A673 (cell line): ENCODE data around the gene TCF12. TPM values are rescaled to one million over a fixed set of nuclear protein-coding genes. Genes with fewer than 3 reads are reported as not detected.
A peak's percentile ranks its signal among the peaks of the same experiment; 100 is the strongest.
"Not testable (repeated sequence)": the region's sequence is repeated elsewhere in the genome, so short reads cannot be mapped to it uniquely, and the experiment has no call there.

Source experiments
- BruUV-seq: library from RNA; stranded (reverse); fragments of 400-500 nt; replicated peaks from 2 replicates; lab custom pipeline; 2021; lab: Mats Ljungman, UMichigan
- CTCF ChIA-PET: fragments of 300-600 bp; sonication (Branson Sonifier 250); formaldehyde crosslinking; loops from one replicate; lab custom pipeline; 2022; ENCODE audit warnings: antibody characterized with exemption; lab: Charles Lee
- POLR2A ChIA-PET: fragments of 300-600 bp; sonication (Branson Sonifier 250); formaldehyde crosslinking; loops from one replicate; lab custom pipeline; 2022; ENCODE audit warnings: antibody characterized with exemption; ENCODE audit not compliant: low non-redundant PET; lab: Charles Lee
- DNase-seq: peaks from one replicate; pipeline ENCODE4 v3.0.0-alpha.2; 2015; ENCODE audit warnings: low spot score
- H3K27ac ChIP-seq: fragments of 200-600 bp; sonication (generic); 2 replicates; pipeline ENCODE4 v1.5.1; 2016; ENCODE audit warnings: mixed run types, low read depth, mild to moderate bottlenecking, mixed read lengths, antibody characterized with exemption, low read length; ENCODE audit not compliant: poor library complexity, severe bottlenecking
- H3K27me3 ChIP-seq: fragments of 200-600 bp; sonication (generic); replicated peaks from 2 replicates; pipeline ENCODE4 v1.6.1; 2017; ENCODE audit warnings: mixed run types, low read depth, mild to moderate bottlenecking, mixed read lengths, antibody characterized with exemption, low read length; ENCODE audit not compliant: insufficient read depth, poor library complexity
- H3K36me3 ChIP-seq: fragments of 200-600 bp; sonication (generic); 2 replicates; pipeline ENCODE4 v1.6.1; 2016; ENCODE audit warnings: mixed run types, mild to moderate bottlenecking, mixed read lengths, antibody characterized with exemption, low read length; ENCODE audit not compliant: insufficient read depth, poor library complexity, severe bottlenecking
- H3K4me1 ChIP-seq: fragments of 200-600 bp; sonication (generic); 2 replicates; pipeline ENCODE4 v1.6.1; 2017; ENCODE audit warnings: mixed run types, mild to moderate bottlenecking, mixed read lengths, antibody characterized with exemption, low read length; ENCODE audit not compliant: insufficient read depth, poor library complexity, severe bottlenecking
- H3K4me3 ChIP-seq: fragments of 200-600 bp; sonication (generic); 2 replicates; pipeline ENCODE4 v1.5.1; 2016; ENCODE audit warnings: low read depth, mixed run types, mild to moderate bottlenecking, mixed read lengths, low read length; ENCODE audit not compliant: poor library complexity, severe bottlenecking
- H3K9me3 ChIP-seq: fragments of 200-600 bp; sonication (generic); 2 replicates; pipeline ENCODE4 v1.6.1; 2016; ENCODE audit warnings: mixed run types, low read depth, mild to moderate bottlenecking, mixed read lengths, antibody characterized with exemption, low read length; ENCODE audit not compliant: poor library complexity, severe bottlenecking
- EZH2 ChIP-seq: fragments of 200-600 bp; sonication (generic); IDR thresholded peaks from 2 replicates; pipeline ENCODE4 v1.6.1; 2017; ENCODE audit warnings: borderline replicate concordance, low read depth, mild to moderate bottlenecking, mixed read lengths, antibody characterized with exemption, low read length; ENCODE audit not compliant: poor library complexity, severe bottlenecking
- intact Hi-C: fragments of 100-400 bp; cut with micrococcal nuclease; formaldehyde crosslinking; loops from one replicate; pipeline ENCODE4 v1.10.0; 2022; ENCODE audit not compliant: unreplicated experiment
- total RNA-seq: library from RNA; stranded (reverse); gene quantifications from 2 replicates; pipeline ENCODE4 v1.2.3, GENCODE V29; 2021
- TF ChIP-seq, protein P1 (sequence below): fragments of 300-800, 200-600 bp; sonication (generic); conservative IDR thresholded peaks from 2 replicates; pipeline ENCODE4 v1.5.1; 2017; ENCODE audit warnings: low read depth, mild to moderate bottlenecking, antibody characterized with exemption, low read length, moderate library complexity, mixed read lengths

The TCF12 gene
- total RNA-seq, 1 experiment from 2014 or later = 351 TPM

DNA sequence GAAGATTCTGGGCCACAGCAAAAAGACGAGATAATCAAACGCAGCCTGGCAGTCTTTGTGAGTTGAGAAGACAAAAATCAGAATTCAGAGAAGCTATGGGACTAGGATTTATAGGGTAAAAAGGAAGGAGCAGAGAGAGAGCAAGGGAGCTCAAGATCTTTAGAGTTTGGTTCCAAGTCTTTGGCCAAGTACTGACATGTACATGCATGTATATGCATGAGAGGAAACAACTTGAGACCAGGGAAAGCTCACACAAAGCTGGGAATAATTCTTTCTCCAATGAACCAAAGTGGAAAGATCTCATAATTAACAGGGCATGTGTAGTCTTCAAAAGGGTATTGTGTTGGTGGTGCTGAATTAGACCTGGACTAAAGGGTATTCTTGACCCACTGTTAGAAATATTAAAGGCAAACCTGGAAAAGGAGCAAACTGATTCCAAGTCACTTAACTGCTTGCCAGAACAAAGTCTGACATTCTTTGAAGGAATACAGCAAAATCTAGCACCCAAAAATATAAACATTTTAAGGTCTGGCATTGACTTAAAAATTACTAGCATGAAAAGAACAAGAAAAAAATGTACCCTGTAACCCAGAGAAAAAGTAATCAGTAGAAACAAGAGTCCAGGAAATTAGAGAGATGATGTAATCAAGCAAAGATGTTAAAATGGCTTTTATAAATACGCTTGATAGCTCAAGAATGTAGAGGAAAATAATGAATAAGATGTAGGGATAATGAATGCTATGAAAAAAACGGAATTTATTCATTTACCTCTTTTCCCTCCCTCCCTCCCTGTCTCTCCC is 231.8 kb downstream of the TCF12 start:
- ChIA-PET CTCF (interaction anchor here (0.6 to 1.7 kb wide), 5 partner anchors 63 to 585 kb away, joined by 3 to 13 read pairs (median 5); partner anchors contain the start of gene TCF12), POLR2A (interaction anchor here (0.5 to 1.2 kb wide), 6 partner anchors 9 to 378 kb away, joined by 3 to 23 read pairs (median 12); no protein-coding TSS in a partner anchor)
- no peak for TF ChIP-seq EZH2
- TF ChIP-seq, protein P1, sequence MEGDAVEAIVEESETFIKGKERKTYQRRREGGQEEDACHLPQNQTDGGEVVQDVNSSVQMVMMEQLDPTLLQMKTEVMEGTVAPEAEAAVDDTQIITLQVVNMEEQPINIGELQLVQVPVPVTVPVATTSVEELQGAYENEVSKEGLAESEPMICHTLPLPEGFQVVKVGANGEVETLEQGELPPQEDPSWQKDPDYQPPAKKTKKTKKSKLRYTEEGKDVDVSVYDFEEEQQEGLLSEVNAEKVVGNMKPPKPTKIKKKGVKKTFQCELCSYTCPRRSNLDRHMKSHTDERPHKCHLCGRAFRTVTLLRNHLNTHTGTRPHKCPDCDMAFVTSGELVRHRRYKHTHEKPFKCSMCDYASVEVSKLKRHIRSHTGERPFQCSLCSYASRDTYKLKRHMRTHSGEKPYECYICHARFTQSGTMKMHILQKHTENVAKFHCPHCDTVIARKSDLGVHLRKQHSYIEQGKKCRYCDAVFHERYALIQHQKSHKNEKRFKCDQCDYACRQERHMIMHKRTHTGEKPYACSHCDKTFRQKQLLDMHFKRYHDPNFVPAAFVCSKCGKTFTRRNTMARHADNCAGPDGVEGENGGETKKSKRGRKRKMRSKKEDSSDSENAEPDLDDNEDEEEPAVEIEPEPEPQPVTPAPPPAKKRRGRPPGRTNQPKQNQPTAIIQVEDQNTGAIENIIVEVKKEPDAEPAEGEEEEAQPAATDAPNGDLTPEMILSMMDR = no peak
- Histone ChIP-seq H3K9me3 (peaks cover 16% of the 10 kb centered on the region), H3K4me1 (peaks cover 70% of the 10 kb centered on the region), H3K27ac (peak overlapping the region; percentile 96), H3K4me3 (no peak overlapping the region), H3K36me3 (peaks cover 14% of the 10 kb centered on the region), H3K27me3 (no peaks in the 10 kb centered on the region)
- intact Hi-C loops = loop anchor here (5.0 kb wide), 2 partner anchors 328 to 653 kb away; no protein-coding TSS in a partner anchor
- peak; percentile 80 for DNase-seq
- TSS peak; percentile 76 for BruUV-seq

DNA sequence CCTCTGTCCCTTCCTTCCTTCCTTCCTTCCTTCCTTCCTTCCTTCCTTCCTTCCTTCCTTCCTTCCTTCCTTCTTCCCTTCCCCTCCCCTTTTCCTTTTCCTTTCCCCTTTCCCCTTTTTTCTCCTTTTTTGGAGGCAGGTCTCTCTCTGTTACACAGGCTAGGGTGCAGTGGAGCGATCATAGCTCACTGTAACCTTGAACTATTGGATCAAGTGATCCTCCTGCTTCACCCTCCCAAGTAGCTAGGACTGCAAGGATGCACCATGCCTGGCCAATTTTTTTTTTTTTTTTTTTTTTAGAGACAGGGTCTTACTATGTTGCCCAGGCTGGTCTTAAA is 232.4 kb downstream of the TCF12 start:
- intact Hi-C loops = loop anchor here (1.0 to 5.0 kb wide), 3 partner anchors 249 to 654 kb away; no protein-coding TSS in a partner anchor
- ChIA-PET CTCF (interaction anchor here (0.6 to 1.7 kb wide), 4 partner anchors 63 to 585 kb away, joined by 3 to 13 read pairs (median 5); no protein-coding TSS in a partner anchor), POLR2A (interaction anchor here (0.6 to 1.2 kb wide), 4 partner anchors 9 to 377 kb away, joined by 3 to 23 read pairs (median 12); no protein-coding TSS in a partner anchor)
- not testable (repeated sequence) for H3K27me3 ChIP-seq, H3K4me3 ChIP-seq, BruUV-seq
- H3K4me1 ChIP-seq = peaks cover 70% of the 10 kb centered on the region
- peaks cover 16% of the 10 kb centered on the region for H3K9me3 ChIP-seq
- peak overlapping the region; percentile 93 for H3K27ac ChIP-seq
- peak; percentile 95 for DNase-seq
- peaks cover 14% of the 10 kb centered on the region for H3K36me3 ChIP-seq

DNA sequence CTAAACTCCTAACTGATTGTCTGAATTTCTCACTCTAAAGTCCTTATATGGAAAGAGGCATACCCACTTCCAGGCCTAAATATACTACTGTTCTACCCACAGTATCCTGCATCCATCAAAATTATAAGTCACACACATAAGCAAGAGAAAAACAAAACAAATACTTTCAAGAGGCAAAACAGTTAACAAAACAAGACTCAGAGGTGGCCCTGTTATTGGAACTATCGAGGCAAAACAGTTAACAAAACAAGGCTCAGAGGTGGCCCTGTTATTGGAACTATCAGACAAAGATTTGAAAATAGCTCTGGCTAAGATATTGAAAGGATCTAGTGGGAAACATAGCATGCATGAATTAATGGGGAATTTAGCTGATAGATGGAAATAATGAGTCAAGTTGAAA is 233.7 kb downstream of the TCF12 start:
- Histone ChIP-seq H3K27me3 (no peaks in the 10 kb centered on the region), H3K9me3 (peaks cover 16% of the 10 kb centered on the region), H3K27ac (peak overlapping the region; percentile 93), H3K36me3 (peaks cover 14% of the 10 kb centered on the region), H3K4me1 (peaks cover 72% of the 10 kb centered on the region), H3K4me3 (no peak overlapping the region)
- intact Hi-C loops = loop anchor here (5.0 kb wide), 2 partner anchors 330 to 655 kb away; no protein-coding TSS in a partner anchor
- POLR2A ChIA-PET = no interaction called here
- CTCF ChIA-PET = no interaction called here
- BruUV-seq = no TSS peak
- DNase-seq = no peak
- TF ChIP-seq, protein P1 = no peak
- TF ChIP-seq EZH2 = no peak
